Fibroblast of lung (primary cell): ENCODE data around the gene PROK2.

ENCODE experiments used
- CTCF ChIP-seq, 2 donors: IDR thresholded peaks in 1 of 2; conservative IDR thresholded peaks in 1 of 2; 1 replicate in 1 of 2; 2 replicates in 1 of 2; pipeline ENCODE4 v1.5.1; 2011 to 2012; ENCODE audit warnings: low read length in 2 of 2, control low read depth in 1 of 2, inconsistent platforms in 1 of 2, low read depth in 1 of 2, mild to moderate bottlenecking in 1 of 2
- EZH2 ChIP-seq: IDR thresholded peaks from 2 replicates; pipeline ENCODE4 v1.5.1; 2012; ENCODE audit warnings: low read length, control low read depth, mild to moderate bottlenecking; ENCODE audit errors: missing control alignments

GRCh38 chr3:71728632-71729342 is 56.2 kb downstream of the PROK2 start:
- TF ChIP-seq EZH2 = no peak
- TF ChIP-seq CTCF (conservative IDR thresholded peaks at IDR 0.05 in 1 of 2, IDR thresholded peaks at IDR 0.05 in 1 of 2; ENCODE audit: low read depth in 1 of 2, low read length in 2 of 2) = no peak
